ENCODE data around the gene CCDC17. TPM values are rescaled to one million over a fixed set of nuclear protein-coding genes. Genes with fewer than 3 reads are reported as not detected.
"Not testable (repeated sequence)": the region's sequence is repeated elsewhere in the genome, so short reads cannot be mapped to it uniquely, and the experiment has no call there.

CCDC17 gene
- polyA plus RNA-seq, 1 donor (not counting 4 experiments of a cell fraction or from before 2014, with no cell fraction given): 0.37 TPM

- no peak overlapping the region for H3K27ac ChIP-seq (ENCODE audit: control insufficient read depth, insufficient read depth, low read length)
- no peak overlapping the region for H3K9ac ChIP-seq (ENCODE audit: control insufficient read depth, extremely low read depth, insufficient read depth, low read length)
- H3K4me3 ChIP-seq (ENCODE audit: control insufficient read depth in 2 of 3, extremely low read depth in 1 of 3, insufficient read depth in 2 of 3, low read depth in 1 of 3, low read length in 3 of 3): no peak overlapping the region
- dilution Hi-C loops (cut with MboI; ENCODE audit: extremely low pct_ligation_motif_present, low sequenced_read_pairs): no loop called here
- H3K4me1 ChIP-seq (ENCODE audit: control insufficient read depth, extremely low read depth, insufficient read depth, low read length): peaks cover 7% of the 10 kb centered on the region
- peaks cover 3% of the 10 kb centered on the region for H3K79me2 ChIP-seq (ENCODE audit: control insufficient read depth, insufficient read depth, low read length)
- H3K9me1 ChIP-seq (ENCODE audit: control insufficient read depth, extremely low read depth, insufficient read depth, low read length): no peaks in the 10 kb centered on the region
- H3K36me3 ChIP-seq (ENCODE audit: control insufficient read depth in 2 of 2, extremely low read depth in 1 of 2, insufficient read depth in 2 of 2, low read length in 2 of 2): peaks cover 4 to 24% of the 10 kb centered on the region in 2 experiments
- no peaks in the 10 kb centered on the region for H3K9me3 ChIP-seq (ENCODE audit: control insufficient read depth, low read depth, low read length)
- TF ChIP-seq EZH2 (IDR thresholded peaks at IDR 0.05; ENCODE audit: low read length) (no peak), CTCF (optimal IDR thresholded peaks at IDR 0.05 in 1 of 3, IDR thresholded peaks at IDR 0.05 in 1 of 3, conservative IDR thresholded peaks at IDR 0.05 in 1 of 3; ENCODE audit: extremely low read depth in 1 of 3, insufficient read depth in 2 of 3, low read length in 3 of 3) (no peak)
- no peak overlapping the region for H3K4me2 ChIP-seq (ENCODE audit: control insufficient read depth, extremely low read depth, insufficient read depth, low read depth, low read length)
- no peaks in the 10 kb centered on the region for H3K27me3 ChIP-seq (ENCODE audit: control insufficient read depth, extremely low read depth, insufficient read depth, low read length)
- no peak for DNase-seq (ENCODE audit: low read depth, low spot score)
- H4K20me1 ChIP-seq (ENCODE audit: control insufficient read depth, extremely low read depth, insufficient read depth, low read length): no peaks in the 10 kb centered on the region
- FAIRE-seq: no peak
- H2AFZ ChIP-seq (ENCODE audit: control insufficient read depth, low read length): no peak overlapping the region
These were observed 16.3 kb downstream of the CCDC17 start for GRCh38 chr1:45607404-45608074.

DNA sequence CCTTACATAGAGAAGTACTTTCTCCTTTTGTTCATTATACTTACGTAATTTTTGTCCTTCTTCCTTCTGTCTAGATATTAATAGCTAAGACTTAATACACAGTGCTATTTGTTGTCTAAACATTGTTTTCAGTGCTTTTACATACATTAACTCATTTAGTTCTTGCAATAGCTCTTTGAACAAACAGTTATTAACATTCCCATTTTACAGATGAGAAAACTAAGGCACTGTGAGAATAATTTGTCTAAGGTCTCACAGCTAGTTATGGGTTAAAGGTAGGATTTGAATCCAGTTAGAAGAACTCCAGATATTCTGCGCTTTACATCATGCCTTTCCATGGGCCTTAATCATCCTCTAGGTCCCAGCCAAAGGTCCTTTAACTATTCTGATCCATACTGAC is 19.6 kb downstream of the CCDC17 start:
- no peak overlapping the region for H2AFZ ChIP-seq (ENCODE audit: control insufficient read depth, low read length)
- H4K20me1 ChIP-seq (ENCODE audit: control insufficient read depth, extremely low read depth, insufficient read depth, low read length): no peaks in the 10 kb centered on the region
- no peaks in the 10 kb centered on the region for H3K27me3 ChIP-seq (ENCODE audit: control insufficient read depth, extremely low read depth, insufficient read depth, low read length)
- DNase-seq (ENCODE audit: low read depth, low spot score): no peak
- no peaks in the 10 kb centered on the region for H3K9me3 ChIP-seq (ENCODE audit: control insufficient read depth, low read depth, low read length)
- H3K4me2 ChIP-seq (ENCODE audit: control insufficient read depth, extremely low read depth, insufficient read depth, low read depth, low read length): no peak overlapping the region
- H3K79me2 ChIP-seq (ENCODE audit: control insufficient read depth, insufficient read depth, low read length): peaks cover 21% of the 10 kb centered on the region
- TF ChIP-seq EZH2 (IDR thresholded peaks at IDR 0.05; ENCODE audit: low read length) (no peak), CTCF (optimal IDR thresholded peaks at IDR 0.05 in 1 of 3, IDR thresholded peaks at IDR 0.05 in 1 of 3, conservative IDR thresholded peaks at IDR 0.05 in 1 of 3; ENCODE audit: extremely low read depth in 1 of 3, insufficient read depth in 2 of 3, low read length in 3 of 3) (no peak)
- FAIRE-seq: no peak
- dilution Hi-C loops (cut with MboI; ENCODE audit: extremely low pct_ligation_motif_present, low sequenced_read_pairs): no loop called here
- H3K9ac ChIP-seq (ENCODE audit: control insufficient read depth, extremely low read depth, insufficient read depth, low read length): no peak overlapping the region
- H3K4me3 ChIP-seq (ENCODE audit: control insufficient read depth in 2 of 3, extremely low read depth in 1 of 3, insufficient read depth in 2 of 3, low read depth in 1 of 3, low read length in 3 of 3): no peak overlapping the region
- no peaks in the 10 kb centered on the region for H3K9me1 ChIP-seq (ENCODE audit: control insufficient read depth, extremely low read depth, insufficient read depth, low read length)
- H3K4me1 ChIP-seq (ENCODE audit: control insufficient read depth, extremely low read depth, insufficient read depth, low read length): no peaks in the 10 kb centered on the region
- H3K36me3 ChIP-seq (ENCODE audit: control insufficient read depth in 2 of 2, extremely low read depth in 1 of 2, insufficient read depth in 2 of 2, low read length in 2 of 2): peaks cover 2 to 24% of the 10 kb centered on the region in 2 experiments
- H3K27ac ChIP-seq (ENCODE audit: control insufficient read depth, insufficient read depth, low read length): no peak overlapping the region

DNA sequence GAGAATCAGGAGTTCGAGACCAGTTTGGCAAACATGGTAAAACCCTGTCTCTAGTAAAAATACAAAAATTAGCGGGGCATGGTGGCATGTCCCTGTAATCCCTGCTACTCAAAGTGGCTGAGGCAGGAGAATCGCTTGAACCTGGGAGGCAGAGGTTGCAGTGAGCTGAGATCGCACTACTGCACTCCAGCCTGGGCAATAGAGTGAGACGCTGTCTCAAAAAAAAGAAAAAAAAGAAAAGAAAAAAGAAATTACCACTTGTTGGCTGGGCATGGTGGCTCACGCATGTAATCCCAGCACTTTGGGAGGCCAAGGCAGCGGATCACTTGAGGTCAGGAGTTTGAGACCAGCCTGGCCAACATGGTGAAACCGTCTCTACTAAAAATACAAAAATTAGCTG is 27.1 kb downstream of the CCDC17 start:
- H3K9ac ChIP-seq (ENCODE audit: control insufficient read depth, extremely low read depth, insufficient read depth, low read length); H3K4me2 ChIP-seq (ENCODE audit: control insufficient read depth, extremely low read depth, insufficient read depth, low read depth, low read length); H3K4me1 ChIP-seq (ENCODE audit: control insufficient read depth, extremely low read depth, insufficient read depth, low read length); H3K36me3 ChIP-seq (ENCODE audit: control insufficient read depth in 2 of 2, extremely low read depth in 1 of 2, insufficient read depth in 2 of 2, low read length in 2 of 2); H3K27ac ChIP-seq (ENCODE audit: control insufficient read depth, insufficient read depth, low read length); H3K9me3 ChIP-seq (ENCODE audit: control insufficient read depth, low read depth, low read length); DNase-seq (ENCODE audit: low read depth, low spot score); dilution Hi-C loops (cut with MboI; ENCODE audit: extremely low pct_ligation_motif_present, low sequenced_read_pairs); H3K9me1 ChIP-seq (ENCODE audit: control insufficient read depth, extremely low read depth, insufficient read depth, low read length); H3K4me3 ChIP-seq (ENCODE audit: control insufficient read depth in 2 of 3, extremely low read depth in 1 of 3, insufficient read depth in 2 of 3, low read depth in 1 of 3, low read length in 3 of 3); FAIRE-seq; H4K20me1 ChIP-seq (ENCODE audit: control insufficient read depth, extremely low read depth, insufficient read depth, low read length); H2AFZ ChIP-seq (ENCODE audit: control insufficient read depth, low read length); H3K27me3 ChIP-seq (ENCODE audit: control insufficient read depth, extremely low read depth, insufficient read depth, low read length): not testable (repeated sequence)
- H3K79me2 ChIP-seq (ENCODE audit: control insufficient read depth, insufficient read depth, low read length): peaks cover 56% of the 10 kb centered on the region

Data from keratinocyte (primary cell).